Parathyroid adenoma (tissue), 2 donors: ENCODE results near the gene LRCOL1.

ENCODE experiments used
- H2AFZ ChIP-seq: fragments of 300-600 bp; sonication (generic); one replicate; pipeline ENCODE4 v1.7.0; 2017; ENCODE audit warnings: antibody characterized with exemption, mild to moderate bottlenecking
- H3K27ac ChIP-seq: fragments of 300-600 bp; sonication (generic); one replicate; pipeline ENCODE4 v1.7.0; 2017
- H3K27me3 ChIP-seq: fragments of 300-600 bp; sonication (generic); one replicate; pipeline ENCODE4 v1.7.0; 2017; ENCODE audit warnings: low read length; ENCODE audit not compliant: control insufficient read depth, insufficient read depth
- H3K36me3 ChIP-seq: fragments of 300-600 bp; sonication (generic); one replicate; pipeline ENCODE4 v1.7.0; 2017; ENCODE audit warnings: low read length; ENCODE audit not compliant: control insufficient read depth, insufficient read depth
- H3K4me1 ChIP-seq: fragments of 300-600 bp; sonication (generic); one replicate; pipeline ENCODE4 v1.7.0; 2017; ENCODE audit warnings: control low read depth
- H3K4me2 ChIP-seq: fragments of 300-600 bp; sonication (generic); one replicate; pipeline ENCODE4 v1.7.0; 2017; ENCODE audit warnings: low read length
- H3K4me3 ChIP-seq: fragments of 300-600 bp; sonication (generic); one replicate; pipeline ENCODE4 v1.7.0; 2017; ENCODE audit warnings: low read depth, low read length
- H3K79me2 ChIP-seq: fragments of 300-600 bp; sonication (generic); one replicate; pipeline ENCODE4 v1.7.0; 2017; ENCODE audit warnings: control low read depth
- H3K9ac ChIP-seq: fragments of 300-600 bp; sonication (generic); one replicate; pipeline ENCODE4 v1.7.0; 2017; ENCODE audit warnings: mild to moderate bottlenecking
- H3K9me3 ChIP-seq: fragments of 300-600 bp; sonication (generic); one replicate; pipeline ENCODE4 v1.7.0; 2017; ENCODE audit warnings: low read length; ENCODE audit not compliant: control insufficient read depth
- TF ChIP-seq, protein P1 (sequence below): fragments of 300-600 bp; sonication (generic); IDR thresholded peaks from one replicate; pipeline ENCODE4 v1.7.0; 2017; ENCODE audit warnings: antibody characterized with exemption, mild to moderate bottlenecking
- donor health status: primary hyperparathyroidism.

Gene LRCOL1

DNA sequence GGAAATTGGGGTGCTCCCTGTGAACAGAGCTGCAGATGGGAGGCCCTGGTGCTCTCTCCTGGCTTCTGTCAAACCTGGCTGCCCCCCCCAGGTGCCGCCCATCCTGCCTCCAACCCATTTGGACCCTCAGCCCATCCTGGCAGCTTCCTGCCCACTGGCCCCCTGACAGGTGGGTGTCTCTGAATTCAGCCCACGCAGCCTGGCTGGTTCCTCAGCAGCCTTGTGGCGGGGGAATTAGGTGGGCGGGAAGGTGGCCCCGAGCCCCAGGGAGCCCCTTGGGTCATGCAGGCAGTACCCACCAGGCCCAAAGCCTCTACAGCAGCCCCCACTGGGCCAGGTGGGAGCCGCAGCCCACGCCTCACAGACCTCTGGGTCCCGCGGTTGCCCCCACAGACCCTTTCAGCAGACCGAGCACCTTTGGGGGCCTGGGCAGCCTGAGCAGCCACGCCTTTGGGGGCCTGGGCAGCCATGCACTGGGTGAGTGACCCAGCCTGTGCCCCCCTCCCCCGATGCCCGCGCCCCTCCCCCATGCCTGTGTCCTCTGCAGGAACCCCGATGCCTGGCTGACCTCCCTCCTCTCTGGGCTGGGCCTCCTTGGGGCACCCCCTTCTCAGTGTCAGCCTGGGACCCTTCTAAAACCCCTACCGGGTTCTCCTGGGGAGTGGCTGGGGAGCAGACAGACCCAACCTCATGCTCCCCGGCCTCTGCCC lies 28.9 kb downstream of the LRCOL1 start:
- Histone ChIP-seq H3K36me3 (no peaks in the 10 kb centered on the region), H3K27ac (no peak overlapping the region), H3K4me3 (no peak overlapping the region), H3K27me3 (no peaks in the 10 kb centered on the region), H2AFZ (no peak overlapping the region), H3K9me3 (no peaks in the 10 kb centered on the region), H3K4me2 (no peak overlapping the region), H3K79me2 (no peaks in the 10 kb centered on the region), H3K4me1 (no peaks in the 10 kb centered on the region), H3K9ac (no peak overlapping the region)
- TF ChIP-seq, protein P1, sequence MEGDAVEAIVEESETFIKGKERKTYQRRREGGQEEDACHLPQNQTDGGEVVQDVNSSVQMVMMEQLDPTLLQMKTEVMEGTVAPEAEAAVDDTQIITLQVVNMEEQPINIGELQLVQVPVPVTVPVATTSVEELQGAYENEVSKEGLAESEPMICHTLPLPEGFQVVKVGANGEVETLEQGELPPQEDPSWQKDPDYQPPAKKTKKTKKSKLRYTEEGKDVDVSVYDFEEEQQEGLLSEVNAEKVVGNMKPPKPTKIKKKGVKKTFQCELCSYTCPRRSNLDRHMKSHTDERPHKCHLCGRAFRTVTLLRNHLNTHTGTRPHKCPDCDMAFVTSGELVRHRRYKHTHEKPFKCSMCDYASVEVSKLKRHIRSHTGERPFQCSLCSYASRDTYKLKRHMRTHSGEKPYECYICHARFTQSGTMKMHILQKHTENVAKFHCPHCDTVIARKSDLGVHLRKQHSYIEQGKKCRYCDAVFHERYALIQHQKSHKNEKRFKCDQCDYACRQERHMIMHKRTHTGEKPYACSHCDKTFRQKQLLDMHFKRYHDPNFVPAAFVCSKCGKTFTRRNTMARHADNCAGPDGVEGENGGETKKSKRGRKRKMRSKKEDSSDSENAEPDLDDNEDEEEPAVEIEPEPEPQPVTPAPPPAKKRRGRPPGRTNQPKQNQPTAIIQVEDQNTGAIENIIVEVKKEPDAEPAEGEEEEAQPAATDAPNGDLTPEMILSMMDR, result no peak

DNA sequence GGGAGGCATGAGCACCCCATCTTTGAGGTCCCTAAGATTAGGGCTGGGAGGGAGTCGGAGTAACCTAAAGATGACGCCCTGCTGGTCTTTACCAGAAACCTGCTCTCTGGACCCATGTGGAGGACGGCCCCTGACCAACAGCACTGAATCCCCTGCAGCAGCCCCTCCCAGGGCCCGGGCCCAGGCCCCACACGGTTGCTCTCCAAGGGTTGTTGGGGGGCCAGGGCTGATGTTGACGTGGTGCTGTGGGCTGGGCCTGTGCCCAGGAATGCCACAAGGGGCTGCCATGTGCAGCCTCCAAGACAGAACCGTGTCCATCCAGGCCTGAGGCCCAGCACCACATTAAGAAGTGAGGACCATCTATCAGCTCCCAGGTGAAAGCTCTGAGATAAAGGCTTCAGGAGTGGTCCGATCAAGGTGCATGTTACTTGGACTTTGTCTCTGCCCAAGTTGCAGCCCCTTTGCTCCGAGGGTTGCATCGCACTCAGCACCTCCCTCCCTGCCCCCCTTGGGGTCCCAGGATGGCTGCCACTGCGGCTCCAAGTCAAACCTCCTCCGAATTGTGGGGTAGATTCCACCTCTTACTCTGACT lies 29.6 kb downstream of the LRCOL1 start:
- Histone ChIP-seq H3K27ac (no peak overlapping the region), H3K4me2 (no peak overlapping the region), H3K4me1 (no peaks in the 10 kb centered on the region), H3K79me2 (no peaks in the 10 kb centered on the region), H3K4me3 (no peak overlapping the region), H3K9me3 (no peaks in the 10 kb centered on the region), H3K27me3 (no peaks in the 10 kb centered on the region), H2AFZ (no peak overlapping the region), H3K9ac (no peak overlapping the region), H3K36me3 (no peaks in the 10 kb centered on the region)
- TF ChIP-seq, protein P1, result no peak

DNA sequence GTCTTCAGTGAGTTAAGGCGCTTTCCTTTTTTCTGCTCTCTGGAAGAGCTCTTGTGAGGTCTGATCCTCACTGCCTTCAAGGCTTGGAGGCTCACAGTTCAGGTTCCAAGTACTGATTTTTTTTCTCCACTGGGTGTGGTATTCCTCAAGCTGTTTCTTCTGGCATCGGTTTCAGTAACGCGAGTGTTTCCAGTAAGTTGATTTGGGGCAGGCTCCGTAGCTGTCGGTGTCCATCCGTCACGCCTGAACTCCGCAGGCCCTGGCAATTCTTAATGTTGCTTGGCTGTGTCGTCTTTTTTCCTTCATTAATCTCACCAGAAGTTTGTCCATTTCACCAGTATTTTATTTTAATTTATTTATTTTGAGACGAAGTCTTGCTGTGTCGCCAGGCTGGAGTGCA lies 30.6 kb downstream of the LRCOL1 start:
- Histone ChIP-seq H3K4me2 (no peak overlapping the region), H3K79me2 (no peaks in the 10 kb centered on the region), H3K4me3 (no peak overlapping the region), H3K36me3 (no peaks in the 10 kb centered on the region), H3K4me1 (no peaks in the 10 kb centered on the region), H3K27me3 (no peaks in the 10 kb centered on the region), H3K27ac (no peak overlapping the region), H2AFZ (no peak overlapping the region), H3K9me3 (no peaks in the 10 kb centered on the region), H3K9ac (no peak overlapping the region)
- TF ChIP-seq, protein P1, result no peak

DNA sequence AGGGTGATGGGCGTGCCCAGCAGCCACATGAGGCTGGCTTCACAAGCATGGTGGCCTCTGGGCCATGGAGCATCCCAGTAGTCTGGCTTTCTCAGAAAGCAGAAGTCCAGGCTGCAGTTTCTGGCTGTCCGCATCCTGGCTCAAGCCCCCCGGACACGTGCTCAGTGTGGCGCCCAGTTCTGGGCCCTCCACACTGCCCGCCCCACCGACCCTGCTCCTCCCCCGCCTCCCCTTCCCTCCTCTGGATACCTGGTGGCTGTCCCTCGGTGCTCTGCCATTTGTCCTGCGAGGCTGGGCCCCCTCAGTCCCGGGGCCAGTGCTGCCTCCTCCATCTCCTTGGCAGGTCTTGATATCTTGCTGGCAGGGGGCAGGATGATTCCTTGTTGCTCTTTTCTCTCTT lies 31.6 kb downstream of the LRCOL1 start:
- Histone ChIP-seq H3K9ac (no peak overlapping the region), H3K27me3 (no peaks in the 10 kb centered on the region), H3K4me3 (no peak overlapping the region), H2AFZ (no peak overlapping the region), H3K27ac (no peak overlapping the region), H3K4me2 (no peak overlapping the region), H3K36me3 (no peaks in the 10 kb centered on the region), H3K9me3 (no peaks in the 10 kb centered on the region), H3K79me2 (no peaks in the 10 kb centered on the region), H3K4me1 (no peaks in the 10 kb centered on the region)
- TF ChIP-seq, protein P1, result no peak

DNA sequence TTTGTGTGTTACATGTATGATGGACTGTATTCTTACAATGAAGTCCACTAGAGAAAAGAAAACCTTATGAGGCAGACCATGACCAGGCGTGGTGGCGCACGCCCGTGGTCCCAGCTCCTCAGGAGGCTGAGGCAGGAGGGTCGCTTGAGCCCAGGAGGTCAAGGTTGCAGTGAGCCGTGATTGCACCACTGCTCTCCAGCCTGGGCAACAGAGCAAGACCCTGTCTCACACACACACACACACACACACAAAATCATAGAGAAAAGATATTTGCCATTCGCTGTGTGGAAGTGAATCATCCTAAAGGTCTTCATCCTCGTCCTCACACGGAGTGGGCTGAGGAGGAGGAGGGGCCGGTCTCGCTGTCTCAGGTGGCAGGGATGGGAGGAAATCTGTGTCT lies 32.3 kb downstream of the LRCOL1 start:
- H3K36me3 ChIP-seq, result no peaks in the 10 kb centered on the region
- TF ChIP-seq, protein P1, result no peak

More for the DNA sequence above, 32.3 kb downstream of the LRCOL1 start:
- Histone ChIP-seq H3K4me2 (no peak overlapping the region), H3K4me3 (no peak overlapping the region), H3K9ac (no peak overlapping the region), H3K4me1 (no peaks in the 10 kb centered on the region), H3K27ac (no peak overlapping the region), H2AFZ (no peak overlapping the region), H3K27me3 (no peaks in the 10 kb centered on the region), H3K79me2 (no peaks in the 10 kb centered on the region), H3K9me3 (no peaks in the 10 kb centered on the region)
